CD4-positive, alpha-beta T cell treated with Interleukin-1 beta for 1 hour (primary cell): ENCODE measurements around the gene INCENP.
"Not testable (repeated sequence)": the region's sequence is repeated elsewhere in the genome, so short reads cannot be mapped to it uniquely, and the experiment has no call there.

Experiments used
- DNase-seq, 2 donors: peaks; one replicate each; pipeline ENCODE4 v3.0.0-alpha.2; 2020 to 2022

Gene INCENP

GRCh38 chr11:62172294-62172693 lies 48.5 kb downstream of the INCENP start:
- DNase-seq: no peak

GRCh38 chr11:62176766-62177165 lies 53.0 kb downstream of the INCENP start:
- no peak for DNase-seq

GRCh38 chr11:62179995-62180394 lies 56.2 kb downstream of the INCENP start:
- DNase-seq: no peak

- DNase-seq: no peak
Observed at GRCh38 chr11:62181097-62181496, 57.3 kb downstream of the INCENP start.

GRCh38 chr11:62182147-62182891 lies 58.5 kb downstream of the INCENP start:
- no peak for DNase-seq

GRCh38 chr11:62186195-62186594 lies 62.4 kb downstream of the INCENP start:
- no peak for DNase-seq

GRCh38 chr11:62190011-62190410 lies 66.2 kb downstream of the INCENP start, which contains the start of gene SCGB1D1:
Gene SCGB1D1 (plus strand): TSS chr11:62190216. CDS start chr11:62190285, 69 bp downstream.
- DNase-seq: no peak

- DNase-seq: no peak
Observed at GRCh38 chr11:62193952-62194351, 70.1 kb downstream of the INCENP start.

GRCh38 chr11:62195010-62195409 lies 71.2 kb downstream of the INCENP start:
- DNase-seq: not testable (repeated sequence)

GRCh38 chr11:62195945-62196344 lies 72.1 kb downstream of the INCENP start:
- DNase-seq: no peak

GRCh38 chr11:62197400-62197799 lies 73.6 kb downstream of the INCENP start:
- not testable (repeated sequence) for DNase-seq

GRCh38 chr11:62201376-62201775 lies 77.6 kb downstream of the INCENP start:
- no peak for DNase-seq
